ENCODE measurements around the gene INPP5A.

The INPP5A gene

DNA sequence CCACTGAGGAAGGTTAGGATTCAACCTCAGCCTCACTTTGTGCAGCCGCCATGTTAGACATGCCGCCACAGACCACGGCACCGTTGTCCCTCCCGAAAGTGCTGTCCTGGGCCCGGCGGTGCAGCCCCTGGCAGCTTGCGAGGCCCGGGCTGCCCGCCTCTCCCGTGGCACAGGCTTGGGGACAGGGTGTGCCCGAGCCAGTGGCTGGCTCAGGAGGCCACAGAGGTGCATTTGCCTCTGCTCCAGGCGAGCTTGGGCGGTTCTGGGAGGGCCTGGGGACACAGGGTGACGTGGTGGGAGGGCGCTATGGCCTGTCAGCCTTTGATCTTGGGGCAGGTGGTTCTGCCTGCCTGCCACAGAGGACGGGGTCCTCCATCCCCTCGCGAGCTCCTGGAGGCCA lies 207.3 kb downstream of the INPP5A start:
- in situ Hi-C loops (cut with HindIII; ENCODE audit: low sequenced_read_pairs), result no loop called here

DNA sequence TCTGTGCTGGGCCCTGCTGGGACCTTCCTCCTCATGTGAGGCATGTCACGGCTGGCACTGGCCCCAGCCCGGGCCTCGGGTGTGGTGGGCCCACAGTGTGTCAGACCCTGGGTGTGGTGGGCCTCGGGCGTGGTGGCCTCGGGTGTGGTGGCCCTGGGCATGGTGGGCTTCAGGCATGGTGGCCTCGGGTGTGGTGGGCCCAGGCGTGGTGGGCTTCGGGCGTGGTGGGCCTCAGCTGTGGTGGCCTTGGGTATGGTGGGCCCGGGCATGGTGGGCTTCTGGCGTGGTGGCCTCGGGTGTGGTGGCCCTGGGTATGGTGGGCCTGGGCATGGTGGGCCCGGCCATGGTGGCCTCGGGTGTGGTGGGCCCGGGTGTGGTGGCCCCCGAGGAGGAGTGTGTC lies 207.9 kb downstream of the INPP5A start:
- in situ Hi-C loops (cut with HindIII; ENCODE audit: low sequenced_read_pairs), result no loop called here

DNA sequence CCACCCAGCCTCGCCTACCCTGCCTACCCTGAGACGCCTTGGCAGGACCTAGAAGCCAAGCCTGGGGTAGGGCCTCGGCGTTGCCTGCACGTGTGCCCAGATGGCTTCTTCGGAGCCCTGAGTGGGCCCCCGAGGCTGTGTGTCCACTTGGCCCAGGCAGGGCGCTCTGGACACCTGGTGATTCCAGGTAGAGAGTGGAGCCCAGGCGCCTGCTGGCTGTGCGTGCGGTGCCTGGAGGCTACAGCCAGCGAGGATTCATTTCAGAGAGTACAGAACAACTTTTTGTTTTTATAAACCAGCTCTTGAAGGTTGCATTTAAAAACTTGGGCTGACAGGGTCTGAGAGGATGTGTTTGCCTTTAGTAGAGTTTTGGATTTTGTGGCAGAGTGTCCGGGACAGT lies 208.4 kb downstream of the INPP5A start:
- in situ Hi-C loops (cut with HindIII; ENCODE audit: low sequenced_read_pairs), result no loop called here

DNA sequence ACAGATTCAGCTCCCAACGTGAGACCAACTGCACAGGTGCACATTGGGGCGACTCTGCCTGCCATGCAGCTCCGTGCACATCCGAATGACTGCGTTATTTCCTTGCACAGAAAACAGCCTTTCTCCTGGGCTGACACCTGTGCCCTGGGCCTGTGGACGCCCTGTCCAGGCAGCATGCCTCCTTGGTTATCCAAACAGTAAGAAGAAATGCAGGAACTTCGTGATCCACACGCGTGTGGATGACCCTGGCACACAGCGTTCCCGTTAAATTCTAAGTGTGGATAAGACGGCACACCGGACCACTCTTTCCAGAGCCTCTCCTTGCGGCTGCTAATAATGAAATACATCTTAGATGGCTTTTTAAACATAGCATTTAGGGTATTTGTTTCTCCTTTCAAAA lies 208.8 kb downstream of the INPP5A start:
- in situ Hi-C loops (cut with HindIII; ENCODE audit: low sequenced_read_pairs), result no loop called here

DNA sequence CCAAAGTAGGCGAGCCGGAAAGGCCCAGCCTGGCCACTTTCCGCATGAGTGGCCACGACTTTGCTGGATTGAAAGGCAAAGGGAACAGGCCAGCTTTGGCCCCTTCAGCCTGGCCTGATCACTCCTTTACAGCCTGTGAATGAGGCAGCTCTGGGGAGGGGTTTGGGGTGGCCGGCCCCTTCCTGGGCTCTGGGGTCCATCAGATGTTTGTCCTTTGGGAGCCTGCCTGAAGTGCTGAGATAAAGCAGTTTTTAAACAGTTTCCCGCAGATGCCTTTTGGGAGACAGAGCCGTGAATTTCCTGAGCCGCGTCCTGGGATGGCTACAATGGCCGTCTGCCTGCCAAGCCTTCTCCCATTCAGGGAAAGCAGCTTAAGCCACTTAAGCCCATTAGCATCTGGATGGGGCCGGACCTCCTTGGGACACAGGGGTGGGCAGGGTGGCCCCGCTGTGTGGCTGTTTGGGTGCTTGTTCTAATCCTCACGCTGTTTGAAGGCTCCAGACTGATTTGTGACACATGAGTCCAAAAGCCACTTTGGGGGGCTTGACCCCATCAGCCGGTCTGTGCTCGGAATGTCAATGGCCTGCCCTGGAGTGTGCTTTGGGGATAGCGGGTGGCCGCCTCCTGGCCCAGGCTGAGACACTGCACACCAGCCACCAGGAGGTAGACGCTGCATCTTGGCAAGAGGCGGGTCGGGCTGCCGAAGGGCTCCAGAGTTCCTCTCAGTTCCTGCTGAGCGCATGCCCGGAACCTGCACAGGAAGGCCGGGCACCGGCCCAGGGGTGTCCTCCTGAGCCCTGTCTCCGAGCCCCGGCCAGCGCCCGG lies 209.4 kb downstream of the INPP5A start:
- in situ Hi-C loops (cut with HindIII; ENCODE audit: low sequenced_read_pairs), result no loop called here

DNA sequence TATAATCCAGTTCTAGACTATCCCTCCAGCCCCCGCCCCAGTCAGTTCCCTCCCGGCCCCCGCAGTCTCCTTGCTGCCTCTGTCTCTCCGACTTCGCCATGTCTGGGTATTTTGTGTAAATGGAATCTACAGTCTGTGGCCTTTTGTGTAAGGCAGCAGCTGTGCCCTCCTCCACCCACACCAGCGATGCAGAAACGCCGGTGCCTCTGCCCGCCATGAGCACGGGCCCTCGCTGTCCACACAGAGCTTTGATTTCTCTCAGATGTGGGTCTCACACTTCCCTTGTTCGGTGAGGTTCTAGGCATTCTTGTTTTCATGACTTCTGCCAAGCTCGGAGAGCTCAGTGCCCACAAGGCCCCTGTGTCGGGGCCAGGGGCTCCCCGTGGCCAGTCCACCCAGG lies 210.5 kb downstream of the INPP5A start:
- in situ Hi-C loops (cut with HindIII; ENCODE audit: low sequenced_read_pairs), result no loop called here

DNA sequence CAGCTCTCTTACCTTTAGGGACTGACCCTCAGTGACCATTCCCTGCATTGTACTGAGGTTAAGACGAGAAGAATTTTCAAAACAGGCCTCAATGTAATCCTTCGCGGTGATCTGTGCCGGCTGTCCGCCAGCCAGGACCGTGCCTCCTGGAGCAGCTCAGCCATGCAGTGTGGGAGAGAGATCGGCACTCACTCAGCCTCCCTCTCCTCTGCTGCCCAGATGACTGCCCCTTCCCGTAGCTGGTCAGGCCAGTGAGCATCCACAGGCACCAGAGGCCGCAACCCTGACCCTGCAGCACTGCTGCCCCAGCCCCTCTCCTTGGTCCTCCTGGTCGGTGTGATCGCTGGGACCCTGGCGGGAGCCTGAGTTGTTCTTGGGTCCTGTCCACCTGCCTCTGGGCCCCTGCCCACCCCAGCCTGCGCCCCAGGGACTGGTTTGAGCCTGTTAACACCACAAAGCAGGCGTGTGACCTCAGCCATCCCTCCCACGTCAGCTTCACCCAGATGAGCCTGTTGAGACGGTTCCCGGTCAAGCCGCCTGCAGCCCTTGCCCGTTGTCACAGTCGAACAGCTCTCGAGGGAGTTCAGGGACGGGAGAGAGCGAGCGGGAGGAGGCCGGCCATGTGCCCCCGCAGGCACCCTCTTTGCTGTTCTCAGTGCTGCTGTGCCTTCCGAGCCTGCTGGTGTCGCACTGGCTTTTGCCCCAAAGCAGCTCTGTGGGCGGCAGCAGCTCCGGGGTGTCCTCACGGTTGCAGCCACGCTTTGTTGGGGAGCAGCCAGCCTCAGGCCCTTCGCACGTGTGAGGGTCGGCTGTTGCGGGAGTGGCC lies 211.2 kb downstream of the INPP5A start:
- in situ Hi-C loops (cut with HindIII; ENCODE audit: low sequenced_read_pairs), result no loop called here

DNA sequence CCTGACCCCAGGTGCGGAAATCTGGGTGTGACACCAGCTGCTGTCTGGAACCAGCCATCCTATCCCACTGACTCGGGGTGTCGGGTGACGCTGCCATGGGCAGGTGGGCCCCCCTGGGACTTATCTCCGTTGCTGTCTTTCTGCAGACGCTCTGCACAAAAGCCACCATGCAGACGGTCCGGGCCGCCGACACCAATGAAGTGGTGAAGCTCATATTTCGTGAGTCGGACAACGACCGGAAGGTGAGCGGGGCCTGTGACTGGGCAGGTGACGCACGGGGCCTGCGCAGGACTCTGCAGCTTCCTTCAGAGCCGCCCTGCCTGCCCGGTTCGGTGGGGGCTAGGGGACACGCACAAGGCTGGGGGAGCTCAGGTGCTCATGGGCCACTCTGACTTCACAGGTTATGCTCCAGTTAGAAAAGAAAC lies 211.8 kb downstream of the INPP5A start:
- in situ Hi-C loops (cut with HindIII; ENCODE audit: low sequenced_read_pairs), result no loop called here

DNA sequence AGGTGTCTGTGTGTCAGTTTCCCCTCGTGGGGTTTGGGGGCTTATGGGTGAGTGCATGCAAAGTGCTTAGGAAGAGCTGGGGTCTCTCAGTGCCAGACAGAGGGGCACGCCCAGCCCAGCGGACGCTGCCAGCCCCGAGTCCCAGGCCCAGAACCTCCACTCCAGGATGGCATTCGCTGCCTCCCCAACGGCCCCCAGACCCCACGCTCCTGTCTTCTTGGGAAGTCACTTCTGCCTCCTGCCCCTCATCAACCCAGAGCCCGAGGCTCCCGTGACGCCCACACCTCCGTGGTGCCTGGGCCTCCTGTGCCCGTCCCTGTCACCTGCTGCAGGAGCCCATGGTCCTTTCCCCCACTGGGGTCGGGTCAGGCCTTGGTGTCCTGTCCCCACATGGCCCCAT lies 213.3 kb downstream of the INPP5A start:
- in situ Hi-C loops (cut with HindIII; ENCODE audit: low sequenced_read_pairs), result no loop called here

DNA sequence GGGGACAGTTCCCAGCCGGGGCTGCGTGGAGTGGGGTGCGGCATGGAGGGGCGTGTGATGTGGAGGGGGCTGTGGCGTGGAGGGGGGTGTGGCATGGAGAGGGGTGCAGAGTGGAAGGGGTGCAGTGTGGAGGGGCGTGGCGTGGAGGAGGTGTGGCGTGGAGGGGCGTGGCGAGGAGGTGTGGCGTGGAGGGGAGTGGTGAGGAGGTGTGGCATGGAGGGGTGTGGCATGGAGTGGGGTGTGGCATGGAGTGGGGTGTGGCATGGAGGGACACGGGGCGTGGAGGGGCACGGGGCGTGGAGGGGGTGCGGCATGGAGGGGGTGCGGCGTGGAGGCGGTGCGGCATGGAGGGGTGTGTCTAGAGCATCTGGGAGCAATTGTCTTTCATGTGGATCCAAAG lies 214.8 kb downstream of the INPP5A start:
- in situ Hi-C loops (cut with HindIII; ENCODE audit: low sequenced_read_pairs), result no loop called here

DNA sequence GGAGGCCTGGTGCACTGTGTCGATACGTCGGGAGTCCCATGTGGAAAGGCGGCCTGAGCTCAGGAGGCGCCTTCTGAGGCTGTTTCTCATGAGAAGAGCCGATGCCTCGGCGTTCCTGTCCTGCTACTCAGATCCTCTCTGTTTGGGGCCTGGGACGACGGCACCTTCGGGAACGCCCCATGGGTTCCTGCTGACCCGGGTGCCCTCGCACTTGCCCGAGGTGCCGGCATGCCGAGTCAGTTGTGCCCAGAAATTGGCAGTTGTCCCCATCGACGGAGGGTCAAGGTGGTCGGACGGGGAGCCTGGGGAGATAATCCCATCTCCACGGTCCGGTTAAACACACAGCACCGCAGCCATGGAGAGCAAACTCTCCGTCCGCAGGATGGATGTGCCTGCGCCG lies 215.4 kb downstream of the INPP5A start:
- in situ Hi-C loops (cut with HindIII; ENCODE audit: low sequenced_read_pairs), result no loop called here

DNA sequence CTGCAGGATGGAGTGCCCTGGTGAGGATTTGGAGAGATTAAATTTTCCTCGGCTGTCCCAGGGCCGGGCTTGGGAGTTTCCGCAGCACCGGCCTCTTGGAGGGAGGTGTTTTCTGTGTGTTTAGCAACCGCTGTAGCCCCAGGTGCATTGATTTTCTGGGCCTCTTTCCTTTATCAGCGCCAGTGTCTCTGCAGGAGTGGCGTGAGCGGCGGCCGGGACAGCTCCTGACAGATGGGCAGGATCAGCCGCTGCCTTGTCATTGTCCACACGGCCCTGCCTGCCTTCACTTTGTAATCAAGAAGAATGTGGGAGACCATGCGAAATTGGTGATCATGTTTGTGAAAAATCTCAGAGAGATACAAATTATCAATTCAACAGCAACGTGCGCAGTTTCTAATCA lies 216.0 kb downstream of the INPP5A start:
- in situ Hi-C loops (cut with HindIII; ENCODE audit: low sequenced_read_pairs), result no loop called here

DNA sequence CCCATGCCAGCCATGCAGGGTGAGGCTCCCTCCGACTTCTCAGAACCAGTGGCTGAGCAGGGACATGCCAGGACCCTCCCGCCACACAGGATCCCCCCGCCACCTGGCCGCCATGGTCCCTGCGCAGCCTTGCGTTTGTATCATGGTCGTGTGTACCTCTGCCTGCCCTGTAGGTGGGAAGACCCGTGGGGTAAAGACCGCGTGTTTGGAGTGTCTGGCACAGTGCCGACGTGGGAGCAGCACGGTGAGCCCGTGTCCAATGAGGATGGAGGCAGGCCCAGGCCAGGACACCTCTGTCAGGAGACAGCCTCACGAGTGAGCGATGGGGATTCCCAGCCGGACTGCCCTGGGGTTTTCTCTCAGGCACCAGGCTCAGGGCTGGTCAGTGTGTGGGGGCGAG lies 216.5 kb downstream of the INPP5A start:
- in situ Hi-C loops (cut with HindIII; ENCODE audit: low sequenced_read_pairs), result no loop called here

DNA sequence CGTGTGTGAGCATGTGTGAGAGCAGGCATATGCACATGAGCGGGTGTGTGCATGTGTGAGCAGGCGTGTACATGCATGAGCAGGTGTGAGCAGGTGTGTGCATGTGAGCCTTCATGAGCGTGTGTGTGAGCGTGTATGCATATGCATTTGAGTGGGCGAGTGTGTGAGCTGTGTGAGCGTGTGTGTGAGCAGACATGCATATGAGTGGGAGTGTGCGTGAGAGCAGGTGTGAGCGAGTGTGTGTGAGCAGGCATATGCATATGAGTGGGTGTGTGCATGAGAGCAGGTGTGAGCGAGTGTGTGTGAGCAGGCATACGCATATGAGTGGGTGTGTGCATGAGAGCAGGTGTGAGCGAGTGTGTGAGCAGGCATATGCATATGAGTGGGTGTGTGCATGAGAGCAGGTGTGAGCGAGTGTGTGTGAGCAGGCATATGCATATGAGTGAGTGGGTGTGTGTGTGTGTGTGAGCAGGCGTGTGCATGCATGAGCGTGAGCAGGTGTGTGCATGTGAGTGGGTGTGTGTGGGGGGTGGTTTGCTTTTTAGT lies 217.7 kb downstream of the INPP5A start:
- in situ Hi-C loops (cut with HindIII; ENCODE audit: low sequenced_read_pairs), result no loop called here

DNA sequence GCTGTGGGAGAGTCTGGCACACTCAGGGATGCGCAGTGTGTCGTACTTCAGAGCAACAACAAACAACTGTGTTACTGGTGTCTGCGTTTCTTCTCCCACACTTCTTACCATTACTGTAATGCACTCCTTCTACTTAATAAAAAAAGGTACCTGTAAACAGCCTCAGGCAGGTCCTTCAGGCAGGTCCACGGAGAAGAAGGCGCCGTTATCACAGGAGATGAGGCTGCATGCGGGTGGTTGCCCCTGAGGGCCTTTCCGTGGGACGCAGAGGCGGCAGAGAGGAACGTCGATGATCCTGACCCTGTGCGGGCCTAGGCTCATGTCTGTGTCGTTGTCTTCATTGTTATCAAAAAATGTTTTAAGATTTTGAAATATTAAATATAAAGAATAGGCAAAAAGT lies 219.0 kb downstream of the INPP5A start:
- in situ Hi-C loops (cut with HindIII; ENCODE audit: low sequenced_read_pairs), result no loop called here

DNA sequence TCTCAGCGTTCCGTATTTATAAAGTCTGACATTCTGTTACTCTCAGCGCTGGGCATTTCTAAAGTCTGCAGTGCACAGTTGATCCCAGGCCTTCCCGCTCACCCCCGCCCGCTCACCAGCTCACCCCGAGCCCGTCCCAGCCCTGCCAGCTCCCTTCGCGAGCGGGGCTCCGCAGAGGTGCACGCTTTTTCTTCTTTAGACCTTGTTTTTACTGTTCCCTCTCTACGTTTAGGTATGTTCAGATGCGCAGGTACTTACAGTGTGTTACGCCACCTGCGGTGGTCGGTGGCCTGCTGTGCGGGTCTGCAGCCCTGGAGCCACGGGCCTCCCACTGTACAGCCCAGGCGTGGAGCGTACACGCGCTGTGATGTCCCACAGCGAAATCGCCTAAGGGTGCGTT lies 219.6 kb downstream of the INPP5A start:
- in situ Hi-C loops (cut with HindIII; ENCODE audit: low sequenced_read_pairs), result no loop called here

DNA sequence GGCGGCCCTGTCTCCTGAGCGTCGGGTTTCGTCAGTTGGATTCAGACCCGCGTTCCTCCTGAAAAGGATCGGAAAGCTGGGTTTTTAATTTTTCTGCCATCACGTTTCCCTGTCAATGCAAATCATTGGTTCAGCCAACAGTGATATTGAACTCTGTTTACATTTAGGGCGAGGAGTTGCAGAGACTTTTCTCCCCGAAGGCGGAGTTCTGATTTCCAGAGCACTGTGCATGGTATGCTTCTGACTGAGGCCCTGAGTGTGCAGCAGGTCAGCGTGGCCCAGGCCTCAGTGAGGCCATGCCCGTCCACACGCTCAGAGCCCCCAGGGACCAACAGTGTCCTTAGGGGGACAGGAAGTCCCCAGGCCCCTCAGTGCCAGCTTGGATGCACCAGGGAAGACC lies 221.3 kb downstream of the INPP5A start:
- in situ Hi-C loops (cut with HindIII; ENCODE audit: low sequenced_read_pairs), result no loop called here

DNA sequence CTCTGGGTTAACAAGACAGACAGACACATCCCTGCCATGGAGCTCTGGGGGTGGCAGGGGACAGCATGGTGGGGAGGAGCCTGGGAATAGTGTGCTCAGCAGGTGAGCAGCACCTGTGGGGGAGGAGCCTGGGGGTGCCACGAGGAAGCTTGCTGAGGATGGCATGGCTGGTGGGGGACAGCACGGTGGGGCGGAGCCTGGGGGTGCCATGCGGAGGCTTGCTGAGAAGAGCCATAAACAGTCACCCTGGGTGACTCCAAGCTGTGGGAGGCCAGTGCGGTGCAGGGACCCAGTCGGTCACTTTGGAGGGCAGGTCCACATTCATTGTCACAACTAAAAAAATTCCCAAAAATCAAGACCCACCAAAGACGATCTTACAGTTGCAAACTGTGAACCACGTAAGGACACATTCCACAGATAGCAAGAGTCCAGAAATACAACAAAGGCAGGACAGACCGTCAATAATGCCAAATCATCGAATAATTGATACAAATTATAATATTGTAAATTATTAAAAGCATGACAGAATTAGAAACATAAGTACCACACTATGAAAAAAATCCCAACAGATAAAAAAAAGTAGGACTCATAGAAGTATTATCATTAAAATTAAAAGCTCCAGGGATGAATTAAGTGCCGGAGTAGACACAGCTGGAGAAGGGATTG lies 223.9 kb downstream of the INPP5A start:
- in situ Hi-C loops (cut with HindIII; ENCODE audit: low sequenced_read_pairs), result no loop called here

DNA sequence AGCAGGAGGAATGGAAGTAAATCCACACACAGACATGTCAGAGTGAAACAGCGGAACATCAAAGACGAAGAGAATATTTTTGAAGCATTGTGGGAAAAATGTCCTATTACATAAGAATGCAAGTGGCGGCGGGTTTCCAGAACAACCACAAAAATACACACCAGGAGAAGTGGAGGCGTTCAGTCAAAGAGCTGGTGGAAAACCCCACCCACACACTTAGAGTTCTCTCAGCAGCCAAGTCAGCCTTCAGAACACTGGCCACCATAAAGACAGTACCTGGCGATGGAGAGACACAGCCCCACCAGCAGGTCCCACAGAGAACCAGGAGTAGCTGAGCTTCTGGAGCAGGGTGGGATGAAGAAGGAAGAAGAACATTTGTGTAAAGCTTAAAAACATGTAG lies 224.7 kb downstream of the INPP5A start:
- in situ Hi-C loops (cut with HindIII; ENCODE audit: low sequenced_read_pairs), result no loop called here

DNA sequence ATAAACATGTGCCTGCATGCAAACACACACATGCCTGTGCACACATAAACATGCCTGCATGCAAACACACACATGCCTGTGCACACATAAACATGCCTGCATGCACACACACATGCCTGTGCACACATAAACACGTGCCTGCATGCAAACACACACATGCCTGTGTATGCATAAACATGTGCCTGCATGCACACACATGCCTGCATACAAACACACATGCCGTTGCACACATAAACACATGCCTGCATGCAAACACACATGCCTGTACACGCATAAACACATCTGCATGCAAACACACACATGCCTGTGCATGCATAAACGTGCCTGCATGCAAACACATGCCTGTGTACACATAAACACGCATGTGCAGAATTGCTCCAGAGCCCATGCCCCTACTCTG lies 226.0 kb downstream of the INPP5A start:
- in situ Hi-C loops (cut with HindIII; ENCODE audit: low sequenced_read_pairs), result no loop called here

DNA sequence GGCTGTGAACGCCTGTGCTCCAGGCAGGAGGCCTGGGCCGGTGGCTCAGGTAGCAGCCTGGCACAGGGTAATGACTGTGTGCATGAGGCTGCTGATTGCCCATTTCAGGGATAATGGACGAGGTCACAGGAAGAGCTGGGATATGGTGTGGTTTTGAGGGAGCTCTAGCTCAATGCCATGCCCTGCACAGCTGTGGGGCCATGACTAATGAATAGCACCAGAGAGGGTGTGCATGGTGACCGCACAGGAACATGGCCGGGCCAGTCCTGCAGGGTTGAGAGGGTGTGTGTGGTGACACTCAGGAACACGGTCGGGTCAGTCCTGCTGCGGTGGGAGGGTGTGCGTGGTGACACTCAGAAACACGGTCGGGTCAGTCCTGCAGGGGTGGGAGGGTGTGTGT lies 226.5 kb downstream of the INPP5A start:
- in situ Hi-C loops (cut with HindIII; ENCODE audit: low sequenced_read_pairs), result no loop called here

Data from DLD1 (cell line).